GM12865 (cell line): ENCODE data around the gene CPLX3.

Experiments used
- DNase-seq: peaks from one replicate; pipeline ENCODE4 v3.0.0; 2010; ENCODE audit warnings: low read depth
- H3K4me3 ChIP-seq: 2 replicates; pipeline ENCODE4 v1.5.1; 2011; ENCODE audit warnings: mild to moderate bottlenecking, low read depth, low read length, control low read depth
- TF ChIP-seq, protein P1 (sequence below): IDR thresholded peaks from 2 replicates; pipeline ENCODE4 v1.5.1; 2011; ENCODE audit warnings: low read length, control low read depth, low read depth, inconsistent platforms; ENCODE audit not compliant: insufficient read depth; ENCODE audit errors: missing control alignments

Gene CPLX3

GRCh38 chr15:74845581-74845980, 19.2 kb downstream of the CPLX3 start:
- DNase-seq: no peak

DNA sequence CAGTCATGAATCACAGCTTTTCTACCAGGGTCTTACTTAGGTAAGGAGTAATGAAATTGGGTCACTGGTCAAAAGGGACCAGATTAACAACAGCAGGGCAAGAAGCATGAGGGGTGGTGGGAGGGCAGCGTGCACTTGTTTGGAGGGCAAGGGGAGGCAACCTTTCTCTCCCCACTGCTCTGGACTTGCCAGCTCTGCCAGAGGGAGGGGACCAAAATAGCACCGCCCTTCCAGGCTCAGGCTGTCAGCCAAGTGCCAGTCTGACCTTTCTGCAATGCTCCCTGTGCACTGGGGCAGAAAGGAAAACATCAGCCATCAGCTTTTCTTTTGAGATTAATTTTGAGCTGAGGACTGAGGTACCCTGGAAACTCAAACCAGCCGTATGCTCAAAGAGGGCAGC, 21.0 kb downstream of the CPLX3 start:
- TF ChIP-seq, protein P1, sequence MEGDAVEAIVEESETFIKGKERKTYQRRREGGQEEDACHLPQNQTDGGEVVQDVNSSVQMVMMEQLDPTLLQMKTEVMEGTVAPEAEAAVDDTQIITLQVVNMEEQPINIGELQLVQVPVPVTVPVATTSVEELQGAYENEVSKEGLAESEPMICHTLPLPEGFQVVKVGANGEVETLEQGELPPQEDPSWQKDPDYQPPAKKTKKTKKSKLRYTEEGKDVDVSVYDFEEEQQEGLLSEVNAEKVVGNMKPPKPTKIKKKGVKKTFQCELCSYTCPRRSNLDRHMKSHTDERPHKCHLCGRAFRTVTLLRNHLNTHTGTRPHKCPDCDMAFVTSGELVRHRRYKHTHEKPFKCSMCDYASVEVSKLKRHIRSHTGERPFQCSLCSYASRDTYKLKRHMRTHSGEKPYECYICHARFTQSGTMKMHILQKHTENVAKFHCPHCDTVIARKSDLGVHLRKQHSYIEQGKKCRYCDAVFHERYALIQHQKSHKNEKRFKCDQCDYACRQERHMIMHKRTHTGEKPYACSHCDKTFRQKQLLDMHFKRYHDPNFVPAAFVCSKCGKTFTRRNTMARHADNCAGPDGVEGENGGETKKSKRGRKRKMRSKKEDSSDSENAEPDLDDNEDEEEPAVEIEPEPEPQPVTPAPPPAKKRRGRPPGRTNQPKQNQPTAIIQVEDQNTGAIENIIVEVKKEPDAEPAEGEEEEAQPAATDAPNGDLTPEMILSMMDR: no peak
- H3K4me3 ChIP-seq: no peak overlapping the region
- no peak for DNase-seq

More at GRCh38 chr15:74845581-74845980, 19.2 kb downstream of the CPLX3 start:
- no peak overlapping the region for H3K4me3 ChIP-seq
- TF ChIP-seq, protein P1: no peak

DNA sequence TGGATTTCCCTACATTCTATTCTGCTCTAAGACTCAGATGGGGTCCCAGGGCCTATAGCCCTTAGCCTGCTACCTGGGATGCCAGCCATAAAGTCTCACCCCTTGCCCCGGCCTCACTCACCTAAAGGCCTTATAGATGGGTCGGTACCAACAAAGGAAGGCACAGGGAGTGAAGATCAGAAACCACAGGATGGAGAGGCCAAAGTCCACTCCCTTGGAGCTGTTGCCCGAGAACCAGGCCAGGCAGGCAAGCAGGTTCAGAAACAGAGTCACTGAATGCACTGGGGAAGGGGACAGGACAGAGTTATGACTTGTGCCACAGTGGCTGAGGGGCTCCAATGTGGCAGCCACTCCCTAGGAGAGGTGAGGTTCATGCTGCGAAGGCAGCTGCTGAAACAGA, 24.0 kb downstream of the CPLX3 start:
- no peak for DNase-seq

GRCh38 chr15:74851960-74852359, 25.5 kb downstream of the CPLX3 start:
- DNase-seq: no peak
- TF ChIP-seq, protein P1: no peak

More for the DNA sequence above, 24.0 kb downstream of the CPLX3 start:
- TF ChIP-seq, protein P1: no peak
- H3K4me3 ChIP-seq: no peak overlapping the region

DNA sequence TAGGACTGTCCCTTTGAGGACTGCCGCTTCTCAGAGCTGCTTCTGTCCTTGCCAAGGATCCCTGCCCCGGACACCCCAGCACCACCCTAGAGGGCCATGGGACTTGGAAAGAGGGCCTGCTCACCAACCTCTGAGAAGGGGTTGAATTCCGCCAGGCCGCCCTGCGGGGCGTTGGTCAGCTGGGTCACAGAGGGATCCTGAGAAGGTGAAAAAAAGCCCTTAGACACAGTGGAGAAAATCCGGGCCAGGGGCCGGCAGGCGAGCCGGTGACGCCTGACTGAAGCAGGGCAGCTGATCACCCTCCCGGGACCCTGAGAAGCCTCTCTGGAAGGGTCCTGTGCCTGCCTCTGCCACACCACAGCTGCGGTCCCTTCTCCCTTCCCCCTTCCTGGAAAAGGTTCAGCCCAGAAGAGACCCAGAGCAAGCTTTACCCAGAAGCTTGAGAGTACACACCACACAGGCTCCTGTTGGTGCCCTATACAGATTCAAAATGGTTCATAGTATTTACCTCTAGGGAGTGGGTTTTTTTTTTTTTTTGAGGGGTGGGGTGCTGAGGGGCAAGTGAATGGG, 28.1 kb downstream of the CPLX3 start:
- no peak for DNase-seq
- TF ChIP-seq, protein P1: no peak
- H3K4me3 ChIP-seq: no peak overlapping the region

More at GRCh38 chr15:74851960-74852359, 25.5 kb downstream of the CPLX3 start:
- no peak overlapping the region for H3K4me3 ChIP-seq

DNA sequence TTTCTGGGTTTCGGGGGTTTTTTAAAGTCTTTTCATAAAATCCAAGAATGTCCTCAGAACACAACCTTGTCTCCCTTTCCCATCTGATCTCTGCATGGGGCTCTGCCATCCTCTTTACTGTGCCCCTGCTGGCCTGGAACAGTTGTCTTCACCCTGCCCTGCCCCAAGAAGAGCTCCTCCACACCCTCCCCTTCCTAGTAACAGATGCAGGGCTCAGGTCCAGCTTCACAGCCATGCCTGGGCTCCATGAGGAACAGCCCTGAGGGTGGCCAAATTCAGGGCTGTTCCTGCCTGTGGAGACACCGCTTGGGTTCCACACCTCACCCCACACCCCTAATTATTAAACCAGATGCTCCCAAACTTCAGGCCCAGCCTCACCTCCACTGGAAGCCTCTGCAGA, 29.4 kb downstream of the CPLX3 start:
- H3K4me3 ChIP-seq: no peak overlapping the region
- no peak for DNase-seq
- TF ChIP-seq, protein P1: no peak

- no peak overlapping the region for H3K4me3 ChIP-seq
- TF ChIP-seq, protein P1: no peak
- DNase-seq: no peak
Observed at GRCh38 chr15:74856537-74856936, 30.1 kb downstream of the CPLX3 start.
